SKM-1 (cell line): Measurements from ENCODE around the gene DONSON.
A peak's percentile ranks its signal among the peaks of the same experiment; 100 is the strongest.

Experiments
- DNase-seq: peaks from one replicate; lab custom pipeline; 2025; ENCODE audit not compliant: unreplicated experiment; lab: John Stamatoyannopoulos, UW

Gene DONSON

GRCh38 chr21:33562389-33562788, 26.1 kb downstream of the DONSON start:
- no peak for DNase-seq

- no peak for DNase-seq
Observed at GRCh38 chr21:33561373-33561772, 27.1 kb downstream of the DONSON start.

DNA sequence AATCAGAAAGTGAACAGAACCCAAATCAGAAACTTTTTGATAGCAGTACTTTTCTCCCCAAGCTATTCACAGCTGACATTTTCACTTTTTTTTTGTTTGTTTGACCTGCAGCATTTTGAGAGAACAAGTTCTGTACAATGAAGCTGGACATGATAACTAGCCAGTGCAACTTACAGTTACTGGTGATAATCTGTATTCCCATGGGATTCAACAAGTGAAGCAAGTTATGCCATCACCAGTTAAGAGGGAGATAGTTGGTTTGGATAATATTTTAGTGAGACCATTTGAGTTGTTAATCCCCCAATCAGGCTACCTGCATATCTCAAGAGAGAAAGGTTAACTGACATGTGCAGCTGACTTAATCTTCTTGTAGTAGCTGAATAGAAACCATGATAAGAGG, 27.5 kb downstream of the DONSON start:
- DNase-seq: no peak

GRCh38 chr21:33559813-33560212, 28.7 kb downstream of the DONSON start:
- DNase-seq: no peak

DNA sequence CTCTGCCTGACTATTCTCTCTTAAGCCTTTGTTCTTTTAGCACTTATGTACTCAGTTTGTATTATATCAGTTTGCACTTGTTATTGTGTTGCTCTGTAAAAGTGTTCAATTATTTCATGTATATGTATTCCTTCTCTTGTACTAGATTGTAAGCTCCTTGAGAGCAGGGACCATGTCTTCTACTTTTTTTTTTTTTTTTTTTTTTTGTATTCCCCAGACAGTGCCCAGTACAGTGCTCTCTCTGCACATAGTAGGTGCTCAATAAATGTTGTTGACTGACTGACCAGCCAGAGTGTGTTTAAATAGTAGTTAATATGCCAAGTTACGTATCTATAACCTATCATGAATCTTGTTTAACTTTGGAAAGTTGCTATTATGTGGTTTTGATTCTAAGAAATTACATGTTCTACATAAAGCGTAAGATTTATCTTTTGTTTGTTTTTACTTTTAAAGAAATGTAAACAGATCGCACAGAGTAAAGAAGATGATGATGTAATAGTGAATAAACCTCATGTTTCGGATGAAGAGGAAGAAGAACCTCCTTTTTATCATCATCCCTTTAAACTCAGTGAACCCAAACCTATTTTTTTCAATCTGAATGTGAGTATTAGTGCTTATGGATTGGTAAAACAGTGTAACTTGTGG, 29.6 kb downstream of the DONSON start:
- no peak for DNase-seq

DNA sequence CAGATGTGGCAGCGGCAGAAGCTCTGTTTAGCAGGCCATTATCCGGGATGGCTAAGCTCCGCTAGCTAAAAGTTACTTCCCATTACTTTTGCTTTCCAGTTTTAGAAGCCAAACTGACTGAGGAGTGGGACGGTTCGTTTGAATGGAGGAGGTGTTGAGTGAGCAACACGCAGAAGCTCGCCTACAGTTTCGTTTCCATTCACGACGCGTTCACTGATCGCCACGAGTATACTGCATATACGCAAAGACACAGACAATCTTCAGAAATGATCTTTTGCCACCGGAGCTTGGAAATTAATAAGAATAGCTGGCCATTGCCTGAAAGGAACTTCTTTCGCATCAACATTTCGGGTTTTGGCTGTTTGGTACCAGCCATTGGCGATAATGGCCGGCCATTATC, 31.0 kb downstream of the DONSON start:
- DNase-seq: no peak

GRCh38 chr21:33554982-33555344, 33.5 kb downstream of the DONSON start:
- DNase-seq: no peak

- no peak for DNase-seq
Observed at GRCh38 chr21:33554236-33554981, 34.1 kb downstream of the DONSON start.

GRCh38 chr21:33552999-33553598, 35.4 kb downstream of the DONSON start:
- no peak for DNase-seq

GRCh38 chr21:33552093-33552998, 36.1 kb downstream of the DONSON start:
- no peak for DNase-seq

DNA sequence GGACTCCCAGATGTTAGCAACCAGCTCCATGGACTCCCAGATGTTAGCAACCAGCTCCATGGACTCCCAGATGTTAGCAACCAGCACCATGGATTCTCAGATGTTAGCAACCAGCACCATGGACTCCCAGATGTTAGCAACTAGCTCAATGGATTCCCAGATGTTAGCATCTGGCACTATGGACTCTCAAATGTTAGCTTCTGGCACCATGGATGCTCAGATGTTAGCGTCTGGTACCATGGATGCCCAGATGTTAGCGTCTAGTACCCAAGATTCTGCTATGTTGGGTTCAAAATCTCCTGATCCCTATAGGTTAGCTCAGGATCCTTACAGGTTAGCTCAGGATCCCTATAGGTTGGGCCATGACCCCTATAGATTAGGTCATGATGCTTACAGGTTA, 36.8 kb downstream of the DONSON start:
- no peak for DNase-seq

DNA sequence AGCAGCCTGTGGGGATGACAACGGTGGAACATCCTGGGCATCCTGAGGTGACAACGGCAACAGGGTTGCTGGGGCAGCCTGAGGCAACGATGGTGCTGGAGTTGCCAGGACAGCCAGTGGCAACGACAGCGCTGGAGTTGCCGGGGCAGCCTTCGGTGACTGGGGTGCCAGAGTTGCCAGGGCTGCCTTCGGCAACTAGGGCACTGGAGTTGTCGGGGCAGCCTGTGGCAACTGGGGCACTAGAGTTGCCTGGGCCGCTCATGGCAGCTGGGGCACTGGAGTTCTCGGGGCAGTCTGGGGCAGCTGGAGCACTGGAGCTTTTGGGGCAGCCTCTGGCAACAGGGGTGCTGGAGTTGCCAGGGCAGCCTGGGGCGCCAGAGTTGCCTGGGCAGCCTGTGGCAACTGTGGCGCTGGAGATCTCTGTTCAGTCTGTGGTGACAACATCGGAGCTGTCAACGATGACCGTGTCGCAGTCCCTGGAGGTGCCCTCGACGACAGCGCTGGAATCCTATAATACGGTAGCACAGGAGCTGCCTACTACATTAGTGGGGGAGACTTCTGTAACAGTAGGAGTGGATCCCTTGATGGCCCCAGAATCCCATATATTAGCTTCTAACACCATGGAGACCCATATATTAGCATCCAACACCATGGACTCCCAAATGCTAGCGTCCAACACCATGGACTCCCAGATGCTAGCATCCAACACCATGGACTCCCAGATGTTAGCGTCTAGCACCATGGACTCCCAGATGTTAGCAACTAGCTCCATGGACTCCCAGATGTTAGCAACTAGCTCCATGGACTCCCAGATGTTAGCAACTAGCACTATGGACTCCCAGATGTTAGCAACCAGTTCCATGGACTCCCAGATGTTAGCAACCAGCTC, 37.5 kb downstream of the DONSON start:
- no peak for DNase-seq

GRCh38 chr21:33549848-33550771, 38.4 kb downstream of the DONSON start:
- no peak for DNase-seq

- DNase-seq: no peak
Observed at GRCh38 chr21:33546086-33546485, 42.4 kb downstream of the DONSON start.

DNA sequence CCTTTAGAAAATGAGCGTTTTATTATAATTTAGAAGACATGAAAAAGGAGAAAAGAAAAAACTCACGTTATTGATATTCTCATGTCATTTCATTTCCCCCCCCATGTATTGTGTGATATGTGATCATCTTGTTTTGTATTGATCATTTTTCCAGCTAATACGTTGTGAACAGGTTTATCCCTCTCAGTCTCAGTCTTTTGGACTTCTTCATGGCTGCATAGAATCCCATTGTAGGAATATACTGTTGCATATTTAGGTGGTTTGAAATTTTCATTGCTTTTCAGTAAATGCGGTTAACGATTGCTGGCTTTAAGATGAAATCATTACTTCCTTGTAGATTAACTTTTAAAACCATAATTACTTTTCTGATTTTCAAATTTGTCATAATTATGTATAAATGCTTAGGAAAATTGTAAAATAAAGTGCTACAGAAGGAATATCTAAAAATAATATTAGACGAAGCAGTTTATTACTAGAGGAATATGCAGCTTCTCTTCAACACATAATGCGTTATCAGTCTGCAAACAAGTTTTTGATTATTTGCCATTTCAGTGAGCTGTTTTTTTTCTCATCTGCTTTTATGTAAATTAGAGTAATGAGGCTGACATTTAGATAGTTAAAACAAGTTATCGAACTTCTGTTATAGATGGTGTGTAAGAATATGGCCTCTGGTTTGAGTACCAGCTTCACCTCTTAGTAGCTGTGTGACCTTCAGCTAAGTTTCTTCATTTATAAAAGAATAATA, 43.9 kb downstream of the DONSON start:
- DNase-seq: no peak

DNA sequence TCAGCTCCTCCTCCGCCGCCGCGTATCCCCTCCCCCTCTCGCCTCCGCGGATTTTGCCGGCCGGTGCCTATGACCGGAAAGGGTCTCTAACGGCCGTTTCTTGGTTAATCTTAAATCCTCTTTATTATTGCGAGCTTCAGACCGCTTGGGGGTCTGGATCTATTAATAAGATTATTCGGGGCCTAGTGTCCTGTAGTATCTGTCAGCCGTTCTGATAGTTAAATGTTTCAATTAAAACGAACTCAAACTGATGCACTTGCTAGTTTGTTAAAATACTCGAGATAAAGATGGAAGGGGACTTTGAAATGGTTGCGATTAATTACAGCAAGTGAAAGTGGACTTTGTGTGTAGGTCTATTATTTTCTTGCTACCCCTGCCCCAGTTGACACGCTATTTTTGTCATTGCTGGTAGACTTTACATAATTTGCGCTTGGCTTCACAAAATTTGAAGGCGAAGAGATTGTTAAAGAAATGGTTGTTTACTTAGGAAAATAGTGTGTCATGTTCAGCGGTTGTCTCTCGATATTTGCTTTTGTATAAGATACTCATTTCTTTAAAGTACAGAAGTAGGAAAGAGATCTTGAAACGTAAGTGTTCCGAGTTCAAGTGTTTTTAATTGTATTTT, 44.9 kb downstream of the DONSON start:
- no peak for DNase-seq

GRCh38 chr21:33542640-33543504, 45.6 kb downstream of the DONSON start, which contains the start of gene SON:
TSS of gene SON (plus strand) at chr21:33543038. CDS start at chr21:33543093, 55 bp downstream.
- peak; percentile 99 for DNase-seq
